Muscle of leg (tissue), 11 donors: Measurements from ENCODE around the gene IRF9. TPM values are rescaled to one million over a fixed set of nuclear protein-coding genes. Genes with fewer than 3 reads are reported as not detected.

Experiments used
- DNase-seq: peaks from one replicate; pipeline ENCODE4 v3.0.0; 2013
- H3K27ac ChIP-seq: one replicate; pipeline ENCODE4 v1.5.1; 2013; ENCODE audit warnings: mild to moderate bottlenecking, low read length, control low read depth
- H3K27me3 ChIP-seq: one replicate; pipeline ENCODE4 v1.6.1; 2013; ENCODE audit warnings: low read length; ENCODE audit not compliant: control insufficient read depth, insufficient read depth
- H3K36me3 ChIP-seq: one replicate; pipeline ENCODE4 v1.6.1; 2013; ENCODE audit warnings: low read length; ENCODE audit not compliant: control insufficient read depth, insufficient read depth
- H3K4me1 ChIP-seq: one replicate; pipeline ENCODE4 v1.6.1; 2013; ENCODE audit warnings: low read length; ENCODE audit not compliant: control insufficient read depth, insufficient read depth
- H3K4me3 ChIP-seq: one replicate; pipeline ENCODE4 v1.5.1; 2013; ENCODE audit warnings: low read length, control low read depth
- H3K9me3 ChIP-seq: replicated peaks from 2 replicates; pipeline ENCODE4 v1.6.1; 2013; ENCODE audit warnings: low read depth, low read length; ENCODE audit not compliant: control insufficient read depth
- WGBS: methylation state at CpG from one replicate; pipeline ENCODE4 v1.1.5; 2013; ENCODE audit warnings: missing lambda C conversion rate; ENCODE audit not compliant: insufficient coverage; 5-methylcytosine and 5-hydroxymethylcytosine counted together
- polyA plus RNA-seq, 8 donors: library from polyadenylated mRNA; unstranded; fragments of 120-200 nt; gene quantifications; one replicate each; pipeline versions ENCODE4 v1.2.1 to v1.2.3, GENCODE V29; 2013; ENCODE audit warnings: inconsistent platforms in 1 of 8, low replicate concordance in 1 of 8; ENCODE audit not compliant: insufficient read length in 8 of 8, insufficient read depth in 1 of 8
- total RNA-seq: library from RNA; stranded (reverse); fragments of 120-200 nt; gene quantifications from one replicate; pipeline ENCODE4 v1.2.4, GENCODE V29; 2013

IRF9 gene
- total and polyA plus RNA-seq, 9 donors: 24.0 to 36.3 (median 26.9) TPM

DNA sequence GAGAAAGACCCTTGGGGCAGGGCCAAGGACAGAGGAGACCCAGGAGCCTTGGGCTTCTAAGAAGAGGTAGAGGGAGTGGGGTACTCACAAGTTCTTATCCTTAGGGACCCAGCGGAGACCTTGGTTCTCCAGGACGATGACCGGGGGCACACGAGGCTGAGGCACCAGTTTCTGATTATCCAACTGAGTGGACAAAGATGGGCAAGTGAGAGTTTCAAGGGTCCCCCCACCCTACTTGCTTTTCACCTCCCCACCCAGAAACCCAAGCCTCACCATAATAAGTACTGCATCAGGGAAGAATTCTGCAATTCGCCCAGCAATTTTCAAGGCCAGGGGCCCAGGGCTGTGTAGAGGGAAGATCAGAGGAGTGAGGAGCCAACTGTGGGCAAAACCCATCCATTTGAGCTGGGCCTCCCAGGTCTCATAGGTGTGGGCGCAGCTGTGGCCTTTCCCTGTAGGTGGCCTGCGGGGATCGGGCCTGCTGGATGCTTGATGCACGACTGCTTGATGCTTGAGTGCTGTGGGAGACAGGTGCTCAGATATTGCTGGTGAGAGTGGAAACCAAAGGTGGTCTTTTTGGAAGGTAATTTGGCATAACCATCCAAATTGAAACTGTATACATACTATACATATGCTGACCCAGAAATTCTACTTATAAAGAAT lies 21.7 kb upstream of the IRF9 start:
- H3K4me3 ChIP-seq: no peak overlapping the region
- WGBS: 71% methylated on average over 1 of the region's 9 CpGs
- no peak for DNase-seq
- H3K27me3 ChIP-seq: no peaks in the 10 kb centered on the region
- H3K27ac ChIP-seq: peak overlapping the region; percentile 55
- H3K4me1 ChIP-seq: peaks cover 51% of the 10 kb centered on the region
- H3K9me3 ChIP-seq: no peaks in the 10 kb centered on the region
- peaks cover 43% of the 10 kb centered on the region for H3K36me3 ChIP-seq

DNA sequence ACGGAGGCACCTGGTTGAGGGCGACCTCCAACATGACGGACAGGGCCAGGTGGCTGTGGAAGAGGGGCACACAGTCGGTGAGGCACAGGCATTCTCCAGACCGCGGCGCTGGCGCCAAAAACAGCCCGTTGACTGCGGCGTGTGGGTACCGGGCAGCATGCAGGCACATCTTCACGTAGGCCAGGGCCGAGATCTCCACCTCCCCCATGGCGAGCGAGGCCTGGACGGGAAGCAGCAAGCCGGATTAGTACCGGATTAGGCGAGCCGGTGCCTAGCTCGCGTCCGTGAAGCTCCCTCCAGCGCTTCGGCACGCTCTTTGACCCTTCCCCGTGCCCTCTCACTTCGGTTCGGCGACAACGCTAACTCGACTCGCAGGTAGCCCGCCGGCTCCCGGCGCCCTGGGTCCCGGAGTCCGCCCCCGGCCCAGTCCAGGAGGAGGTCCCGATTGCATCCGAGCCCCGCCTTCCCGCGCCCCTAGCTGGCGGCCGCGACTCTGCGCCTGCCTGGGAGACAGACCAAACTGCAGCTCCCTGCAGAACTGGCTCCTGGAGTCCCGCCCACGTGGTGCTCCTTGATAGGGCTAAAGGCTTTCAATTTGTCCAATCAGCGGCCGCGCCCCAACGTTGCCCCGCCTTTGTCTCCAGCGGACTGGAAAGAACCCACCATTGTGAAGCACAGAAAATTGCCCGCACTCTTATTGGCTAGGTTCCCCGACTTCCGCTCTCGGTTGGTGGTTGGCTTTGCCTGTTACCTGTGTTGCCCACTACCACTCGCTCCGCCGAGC lies 19.8 kb upstream of the IRF9 start, which contains the start of gene EMC9:
TSS of gene EMC9 (minus strand) at position 495 of the 784 bp plus-strand sequence. CDS start at position 208, 287 bp downstream.
- Histone ChIP-seq H3K9me3 (no peaks in the 10 kb centered on the region), H3K36me3 (peaks cover 54% of the 10 kb centered on the region), H3K4me3 (peak within 1 kb of the TSS; percentile 94), H3K4me1 (peaks cover 60% of the 10 kb centered on the region), H3K27me3 (no peaks in the 10 kb centered on the region), H3K27ac (peak within 1 kb of the TSS; percentile 99)
- DNase-seq: peak; percentile 100
- under 1% methylated on average over 65 of the region's 65 CpGs for WGBS

DNA sequence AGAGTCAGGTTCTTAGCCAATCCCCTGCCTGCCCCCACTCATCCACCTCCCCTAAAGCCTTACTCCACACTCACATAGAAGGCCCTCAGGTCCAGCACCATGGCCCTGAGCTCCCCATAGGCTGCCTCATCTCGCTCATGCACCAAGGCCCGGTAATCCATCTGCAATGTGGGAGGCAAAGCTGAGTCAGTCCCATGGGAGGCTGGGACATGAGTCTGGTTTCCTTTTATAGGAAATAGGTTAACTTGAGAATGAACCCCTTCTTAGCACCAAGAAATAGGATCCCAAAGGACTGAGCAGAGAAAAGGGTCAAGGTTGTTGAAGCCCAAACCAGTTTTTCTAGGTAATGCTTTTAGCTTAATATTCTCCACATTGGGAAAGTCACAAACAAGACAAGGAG lies 17.6 kb upstream of the IRF9 start:
- H3K36me3 ChIP-seq: peaks cover 39% of the 10 kb centered on the region
- H3K9me3 ChIP-seq: no peaks in the 10 kb centered on the region
- peaks cover 49% of the 10 kb centered on the region for H3K4me1 ChIP-seq
- WGBS: no CpG with 5 or more reads among the region's 2 CpGs
- H3K27me3 ChIP-seq: no peaks in the 10 kb centered on the region
- H3K27ac ChIP-seq: no peak overlapping the region
- no peak for DNase-seq
- no peak overlapping the region for H3K4me3 ChIP-seq

DNA sequence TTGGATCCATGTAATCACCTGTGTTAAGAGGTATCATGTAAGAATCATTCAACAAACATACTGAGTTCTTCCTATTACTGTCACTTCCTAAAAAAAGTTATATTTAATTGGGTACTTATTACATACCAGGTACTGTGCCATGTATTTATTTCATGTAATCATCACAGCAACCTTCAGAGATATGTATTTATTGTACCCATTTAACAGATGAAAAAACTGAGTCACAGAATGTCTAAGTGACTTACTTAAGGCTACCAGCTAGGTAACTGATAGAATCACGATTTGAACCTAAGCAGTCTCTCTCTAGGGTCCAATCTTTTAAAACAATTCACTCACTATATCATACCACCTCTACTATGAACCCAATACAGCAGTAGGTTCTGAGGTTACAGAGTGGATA lies 16.6 kb upstream of the IRF9 start:
- Histone ChIP-seq H3K4me3 (no peak overlapping the region), H3K27ac (no peak overlapping the region), H3K4me1 (peaks cover 43% of the 10 kb centered on the region), H3K36me3 (peaks cover 39% of the 10 kb centered on the region), H3K27me3 (no peaks in the 10 kb centered on the region), H3K9me3 (no peaks in the 10 kb centered on the region)
- no CpG with 5 or more reads among the region's 1 CpG for WGBS
- DNase-seq: peak; percentile 1

DNA sequence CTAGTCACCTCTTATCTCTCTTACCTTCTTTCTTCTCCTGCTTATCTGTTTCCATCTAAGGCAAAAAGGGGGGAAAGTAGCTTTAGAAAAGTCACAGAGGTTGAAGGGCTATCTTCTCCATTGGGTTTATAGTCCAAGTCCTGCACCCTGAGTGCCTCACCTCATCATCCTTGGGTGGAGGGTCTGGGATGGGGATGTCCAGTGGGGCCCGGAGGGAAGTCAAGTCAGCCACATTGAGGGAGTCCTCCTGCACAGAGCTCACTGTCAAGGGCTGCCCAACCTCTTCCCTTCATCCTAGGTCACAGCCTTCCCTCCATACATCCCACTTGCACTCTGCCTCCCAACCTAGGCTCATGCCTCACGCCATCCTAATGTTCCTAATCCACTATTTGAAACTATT lies 15.8 kb upstream of the IRF9 start:
- H3K4me3 ChIP-seq: no peak overlapping the region
- H3K4me1 ChIP-seq: peaks cover 38% of the 10 kb centered on the region
- H3K36me3 ChIP-seq: peaks cover 44% of the 10 kb centered on the region
- DNase-seq: no peak
- WGBS: no CpG with 5 or more reads among the region's 2 CpGs
- H3K27ac ChIP-seq: no peak overlapping the region
- no peaks in the 10 kb centered on the region for H3K9me3 ChIP-seq
- H3K27me3 ChIP-seq: no peaks in the 10 kb centered on the region

DNA sequence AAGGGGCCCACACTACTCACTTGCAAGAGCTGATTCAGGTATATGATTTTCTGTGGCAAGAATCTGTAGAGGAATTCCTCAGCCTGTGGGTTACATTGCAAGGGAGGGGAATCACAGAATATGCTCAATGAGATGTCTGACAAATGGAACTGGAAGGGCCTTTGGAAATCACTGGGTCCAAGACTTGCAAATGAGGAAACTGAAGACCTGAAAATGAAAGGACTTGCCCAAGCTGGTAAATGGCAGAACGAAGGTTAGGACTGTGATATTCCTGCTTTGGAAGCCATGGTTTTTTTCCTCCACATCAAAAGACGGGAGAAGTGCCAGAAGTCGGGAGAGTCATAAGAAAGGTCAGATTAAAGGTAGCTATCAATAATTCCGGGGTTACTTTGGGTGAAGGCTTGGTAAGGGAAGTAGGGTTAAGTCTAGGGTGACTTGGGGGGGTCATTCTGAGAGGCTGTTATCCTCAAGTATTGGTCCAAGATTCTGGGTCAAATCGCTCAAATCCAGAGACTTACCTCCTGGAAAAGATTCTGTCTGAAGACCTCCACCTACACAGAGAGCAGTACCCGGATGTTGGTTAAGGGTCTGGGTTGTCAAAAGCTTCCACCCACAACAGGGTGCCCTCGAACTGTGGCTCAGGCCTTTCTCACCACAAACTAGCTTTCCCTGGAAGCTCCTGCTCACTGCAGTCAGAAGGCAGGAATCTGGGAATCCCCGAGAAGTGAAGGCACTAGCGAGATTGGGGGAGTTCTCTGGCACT lies 15.2 kb upstream of the IRF9 start:
- H3K4me1 ChIP-seq: peaks cover 32% of the 10 kb centered on the region
- DNase-seq: no peak
- H3K27me3 ChIP-seq: no peaks in the 10 kb centered on the region
- WGBS: 40% methylated on average over 1 of the region's 9 CpGs
- peak overlapping the region; percentile 63 for H3K4me3 ChIP-seq
- H3K36me3 ChIP-seq: peaks cover 51% of the 10 kb centered on the region
- peak overlapping the region; percentile 97 for H3K27ac ChIP-seq
- no peaks in the 10 kb centered on the region for H3K9me3 ChIP-seq

DNA sequence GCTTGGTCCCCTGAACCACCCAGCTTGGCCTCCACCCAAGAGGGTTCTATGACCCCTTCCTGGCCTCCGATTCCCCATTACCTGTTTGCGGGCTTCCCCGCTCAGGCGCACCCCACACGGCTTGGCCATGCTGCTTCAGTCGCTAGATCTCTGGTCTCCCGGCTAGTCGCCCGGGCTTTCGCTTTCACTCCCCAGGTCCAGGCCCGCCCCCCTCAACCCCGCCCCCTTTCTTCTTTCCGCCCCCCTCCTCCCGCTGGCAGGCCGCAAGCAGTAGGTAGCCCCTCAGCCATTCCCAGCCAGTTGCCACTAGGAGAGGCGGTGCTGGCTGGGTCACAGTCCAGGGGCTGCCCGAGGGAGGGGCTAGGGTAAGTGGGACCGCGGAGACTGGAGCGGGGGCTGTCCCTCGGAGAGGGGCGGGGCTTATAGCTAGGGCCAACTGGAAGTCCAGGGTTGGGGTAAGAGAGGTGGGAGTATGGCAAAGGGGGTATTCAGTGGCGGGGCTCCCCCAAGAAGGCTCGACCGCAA lies 14.6 kb upstream of the IRF9 start, which contains the start of gene PSME2:
TSS of gene PSME2 (minus strand) at position 158 of the 525 bp plus-strand sequence. CDS start at position 129, 29 bp downstream.
- Histone ChIP-seq H3K4me1 (peaks cover 32% of the 10 kb centered on the region), H3K9me3 (no peaks in the 10 kb centered on the region), H3K36me3 (peaks cover 57% of the 10 kb centered on the region), H3K27me3 (no peaks in the 10 kb centered on the region), H3K27ac (peak within 1 kb of the TSS; percentile 97), H3K4me3 (peak within 1 kb of the TSS; percentile 63)
- WGBS: 0% methylated on average over 16 of the region's 25 CpGs
- peak; percentile 98 for DNase-seq

DNA sequence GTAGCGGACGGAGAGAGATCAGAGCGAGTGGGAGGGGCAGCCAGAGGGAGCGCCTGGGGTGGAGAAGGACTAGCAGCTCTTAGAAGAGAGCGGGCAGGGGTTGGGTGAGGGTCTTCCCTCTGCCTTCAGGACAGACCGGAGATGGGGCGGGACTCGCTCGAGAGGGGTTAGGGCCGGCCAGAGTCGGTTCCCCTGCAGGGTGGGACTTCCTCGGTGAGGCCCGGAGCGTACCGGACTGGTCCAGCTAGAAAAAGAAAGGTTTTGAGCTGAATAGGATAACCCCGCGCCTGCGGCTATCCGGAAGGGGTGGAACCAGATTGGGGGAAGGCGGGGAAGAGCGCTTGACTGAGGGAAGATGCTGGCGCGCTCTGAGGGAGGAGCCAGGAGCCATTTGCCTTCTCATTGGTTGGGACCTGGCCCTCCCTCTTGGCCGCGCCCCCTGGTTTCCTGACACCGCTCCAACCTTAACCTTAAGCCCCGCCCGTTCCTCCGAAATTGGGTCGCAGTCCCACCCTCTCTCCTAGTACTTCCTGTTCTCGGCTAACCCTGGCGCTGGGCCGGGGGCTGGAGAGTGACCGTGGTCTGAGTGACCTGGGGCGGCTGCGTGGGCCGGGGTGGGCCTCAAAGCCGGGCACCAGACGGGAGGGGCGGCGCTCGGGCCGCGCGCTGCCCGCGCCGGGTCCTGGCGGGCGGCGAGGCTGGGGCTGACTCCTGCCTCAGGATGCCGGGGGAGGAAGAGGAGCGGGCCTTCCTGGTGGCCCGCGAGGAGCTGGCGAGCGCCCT lies 13.9 kb upstream of the IRF9 start, which contains the start of gene RNF31:
TSS of gene RNF31 (plus strand) at position 521 of the 783 bp plus-strand sequence. CDS start at position 722, 201 bp downstream.
- H3K4me1 ChIP-seq: peaks cover 27% of the 10 kb centered on the region
- peak within 1 kb of the TSS; percentile 97 for H3K27ac ChIP-seq
- DNase-seq: peak; percentile 100
- H3K27me3 ChIP-seq: no peaks in the 10 kb centered on the region
- no peaks in the 10 kb centered on the region for H3K9me3 ChIP-seq
- WGBS: under 1% methylated on average over 55 of the region's 57 CpGs
- H3K36me3 ChIP-seq: peaks cover 63% of the 10 kb centered on the region
- peak within 1 kb of the TSS; percentile 63 for H3K4me3 ChIP-seq

DNA sequence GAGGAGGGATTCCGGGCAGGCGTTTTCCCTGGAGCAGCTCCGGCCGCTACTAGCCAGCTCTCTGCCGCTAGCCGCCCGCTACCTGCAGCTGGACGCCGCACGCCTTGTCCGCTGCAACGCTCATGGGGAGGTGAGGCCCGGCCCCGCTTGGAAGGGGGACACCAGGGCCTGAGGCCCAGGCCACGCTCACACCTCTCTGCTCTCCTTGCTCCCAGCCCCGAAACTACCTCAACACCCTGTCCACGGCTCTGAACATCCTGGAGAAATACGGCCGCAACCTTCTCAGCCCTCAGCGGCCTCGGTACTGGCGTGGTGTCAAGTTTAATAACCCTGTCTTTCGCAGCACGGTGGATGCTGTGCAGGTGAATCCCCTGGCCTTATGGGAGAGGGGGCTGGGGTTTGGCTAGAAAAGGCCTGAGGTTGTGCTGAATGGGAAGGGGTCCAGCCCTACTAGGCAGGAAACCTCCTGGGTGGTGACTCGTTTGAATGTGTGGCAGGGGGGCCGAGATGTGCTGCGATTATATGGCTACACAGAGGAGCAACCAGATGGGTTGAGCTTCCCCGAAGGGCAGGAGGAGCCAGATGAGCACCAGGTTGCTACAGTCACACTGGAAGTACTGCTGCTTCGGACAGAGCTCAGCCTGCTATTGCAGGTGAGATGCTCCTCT lies 13.2 kb upstream of the IRF9 start:
- H3K4me1 ChIP-seq: peaks cover 25% of the 10 kb centered on the region

More for the DNA sequence above, 13.2 kb upstream of the IRF9 start:
- WGBS: 7% methylated on average over 23 of the region's 29 CpGs
- no peak for DNase-seq
- peaks cover 68% of the 10 kb centered on the region for H3K36me3 ChIP-seq
- H3K9me3 ChIP-seq: no peaks in the 10 kb centered on the region
- peak overlapping the region; percentile 63 for H3K4me3 ChIP-seq
- peak overlapping the region; percentile 57 for H3K27ac ChIP-seq
- H3K27me3 ChIP-seq: no peaks in the 10 kb centered on the region
